ENCODE measurements around the gene CENPE. TPM values are rescaled to one million over a fixed set of nuclear protein-coding genes. Genes with fewer than 3 reads are reported as not detected.

The CENPE gene
- total RNA-seq, 1 experiment from 2014 or later = 80.3 TPM

DNA sequence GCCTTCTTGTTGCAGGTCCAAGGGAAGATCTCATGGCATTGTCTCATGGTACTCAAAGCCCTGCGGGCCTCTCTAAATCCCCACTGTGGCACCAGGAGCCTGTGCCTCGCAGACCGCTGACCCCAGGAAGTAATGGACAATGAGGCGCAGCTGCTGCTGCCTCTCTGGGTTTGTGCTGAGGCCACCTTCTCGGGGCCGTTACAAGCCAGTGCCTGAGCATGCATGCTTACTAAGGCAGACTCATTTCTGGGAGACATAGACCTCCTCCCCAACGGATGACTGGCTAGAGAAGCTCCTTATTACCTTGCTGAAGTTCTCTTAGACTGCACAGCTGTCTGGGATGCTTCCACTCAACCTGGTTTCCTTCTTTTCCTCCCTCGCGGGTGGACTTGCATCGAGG, 99.8 kb downstream of the CENPE start:
- Histone ChIP-seq H3K4me3 (ENCODE audit: low read depth, low read length, poor library complexity, severe bottlenecking) (no peak overlapping the region), H3K36me3 (ENCODE audit: insufficient read depth, low read length, poor library complexity, severe bottlenecking) (no peaks in the 10 kb centered on the region), H3K27ac (ENCODE audit: low read depth, low read length, poor library complexity, severe bottlenecking) (no peak overlapping the region), H3K27me3 (replicated peaks; ENCODE audit: insufficient read depth, low read depth, low read length, poor library complexity) (no peaks in the 10 kb centered on the region), H3K9me3 (ENCODE audit: low read depth, low read length, poor library complexity, severe bottlenecking) (no peaks in the 10 kb centered on the region), H3K4me1 (ENCODE audit: insufficient read depth, low read length, poor library complexity, severe bottlenecking) (peaks cover 6% of the 10 kb centered on the region)
- BruUV-seq (replicated peaks) = no TSS peak
- POLR2A ChIA-PET (ENCODE audit: low non-redundant PET) = no interaction called here
- no peak for TF ChIP-seq EZH2 (IDR thresholded peaks at IDR 0.05; ENCODE audit: borderline replicate concordance, low read depth, low read length, poor library complexity, severe bottlenecking)
- TF ChIP-seq, protein P1, sequence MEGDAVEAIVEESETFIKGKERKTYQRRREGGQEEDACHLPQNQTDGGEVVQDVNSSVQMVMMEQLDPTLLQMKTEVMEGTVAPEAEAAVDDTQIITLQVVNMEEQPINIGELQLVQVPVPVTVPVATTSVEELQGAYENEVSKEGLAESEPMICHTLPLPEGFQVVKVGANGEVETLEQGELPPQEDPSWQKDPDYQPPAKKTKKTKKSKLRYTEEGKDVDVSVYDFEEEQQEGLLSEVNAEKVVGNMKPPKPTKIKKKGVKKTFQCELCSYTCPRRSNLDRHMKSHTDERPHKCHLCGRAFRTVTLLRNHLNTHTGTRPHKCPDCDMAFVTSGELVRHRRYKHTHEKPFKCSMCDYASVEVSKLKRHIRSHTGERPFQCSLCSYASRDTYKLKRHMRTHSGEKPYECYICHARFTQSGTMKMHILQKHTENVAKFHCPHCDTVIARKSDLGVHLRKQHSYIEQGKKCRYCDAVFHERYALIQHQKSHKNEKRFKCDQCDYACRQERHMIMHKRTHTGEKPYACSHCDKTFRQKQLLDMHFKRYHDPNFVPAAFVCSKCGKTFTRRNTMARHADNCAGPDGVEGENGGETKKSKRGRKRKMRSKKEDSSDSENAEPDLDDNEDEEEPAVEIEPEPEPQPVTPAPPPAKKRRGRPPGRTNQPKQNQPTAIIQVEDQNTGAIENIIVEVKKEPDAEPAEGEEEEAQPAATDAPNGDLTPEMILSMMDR (conservative IDR thresholded peaks at IDR 0.05; ENCODE audit: low read depth, low read length) = no peak
- CTCF ChIA-PET = no interaction called here
- no peak for DNase-seq (ENCODE audit: low spot score)
- intact Hi-C loops (cut with micrococcal nuclease; ENCODE audit: unreplicated experiment) = no loop called here

DNA sequence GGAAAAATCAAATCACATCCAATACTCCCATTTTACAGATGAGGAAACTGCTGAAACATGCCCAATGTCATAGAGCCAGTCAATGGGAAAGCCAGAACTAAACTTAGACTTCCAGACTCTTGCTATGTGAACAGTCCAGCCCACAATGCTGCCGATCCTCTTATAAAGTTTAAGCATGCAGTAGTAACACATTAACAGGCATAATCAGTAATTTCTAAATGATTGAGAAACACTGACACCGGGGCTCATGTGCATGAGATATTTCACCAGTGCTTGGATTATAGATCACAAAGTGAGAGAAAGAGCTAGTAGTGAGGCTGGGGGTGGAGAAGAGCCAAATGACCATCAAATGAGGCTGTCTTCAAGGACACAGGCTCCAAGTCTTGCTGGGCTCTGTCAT, 101.0 kb downstream of the CENPE start:
- TF ChIP-seq, protein P1 (conservative IDR thresholded peaks at IDR 0.05; ENCODE audit: low read depth, low read length) = no peak
- no peak for TF ChIP-seq EZH2 (IDR thresholded peaks at IDR 0.05; ENCODE audit: borderline replicate concordance, low read depth, low read length, poor library complexity, severe bottlenecking)
- H3K4me3 ChIP-seq (ENCODE audit: low read depth, low read length, poor library complexity, severe bottlenecking) = no peak overlapping the region
- CTCF ChIA-PET = no interaction called here
- DNase-seq (ENCODE audit: low spot score) = no peak
- H3K4me1 ChIP-seq (ENCODE audit: insufficient read depth, low read length, poor library complexity, severe bottlenecking) = peaks cover 6% of the 10 kb centered on the region
- H3K9me3 ChIP-seq (ENCODE audit: low read depth, low read length, poor library complexity, severe bottlenecking) = no peaks in the 10 kb centered on the region
- no peaks in the 10 kb centered on the region for H3K27me3 ChIP-seq (replicated peaks; ENCODE audit: insufficient read depth, low read depth, low read length, poor library complexity)
- H3K27ac ChIP-seq (ENCODE audit: low read depth, low read length, poor library complexity, severe bottlenecking) = no peak overlapping the region
- POLR2A ChIA-PET (ENCODE audit: low non-redundant PET) = no interaction called here
- BruUV-seq (replicated peaks) = no TSS peak
- H3K36me3 ChIP-seq (ENCODE audit: insufficient read depth, low read length, poor library complexity, severe bottlenecking) = no peaks in the 10 kb centered on the region
- intact Hi-C loops (cut with micrococcal nuclease; ENCODE audit: unreplicated experiment) = no loop called here

DNA sequence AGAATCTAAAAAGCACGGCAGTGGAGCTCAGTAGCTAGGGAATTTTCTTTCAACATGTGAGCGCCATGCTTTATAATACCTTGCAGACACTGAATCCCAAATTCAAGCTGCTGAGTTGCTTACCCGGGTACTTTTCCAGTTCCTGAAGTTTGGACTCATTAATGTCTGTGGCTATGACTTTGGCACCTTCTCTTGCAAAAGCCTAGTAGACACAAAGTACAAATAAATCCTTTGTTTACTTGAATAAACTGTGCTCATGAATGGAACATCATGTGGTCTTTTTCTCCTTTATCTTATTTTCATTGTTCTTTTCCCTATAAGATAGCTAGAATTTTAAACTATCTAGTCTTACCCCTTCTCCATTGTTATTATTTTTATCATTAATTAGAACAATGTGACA, 103.1 kb downstream of the CENPE start:
- POLR2A ChIA-PET (ENCODE audit: low non-redundant PET) = interaction anchor here (0.7 kb wide), 1 partner anchor 25 kb away, joined by 4 read pairs; no protein-coding TSS in a partner anchor
- intact Hi-C loops (cut with micrococcal nuclease; ENCODE audit: unreplicated experiment) = no loop called here
- CTCF ChIA-PET = no interaction called here
- H3K27ac ChIP-seq (ENCODE audit: low read depth, low read length, poor library complexity, severe bottlenecking) = no peak overlapping the region
- no peak for DNase-seq (ENCODE audit: low spot score)
- H3K27me3 ChIP-seq (replicated peaks; ENCODE audit: insufficient read depth, low read depth, low read length, poor library complexity) = no peaks in the 10 kb centered on the region
- no TSS peak for BruUV-seq (replicated peaks)
- H3K9me3 ChIP-seq (ENCODE audit: low read depth, low read length, poor library complexity, severe bottlenecking) = no peaks in the 10 kb centered on the region
- H3K36me3 ChIP-seq (ENCODE audit: insufficient read depth, low read length, poor library complexity, severe bottlenecking) = no peaks in the 10 kb centered on the region
- TF ChIP-seq EZH2 (IDR thresholded peaks at IDR 0.05; ENCODE audit: borderline replicate concordance, low read depth, low read length, poor library complexity, severe bottlenecking) = no peak
- TF ChIP-seq, protein P1 (conservative IDR thresholded peaks at IDR 0.05; ENCODE audit: low read depth, low read length) = no peak
- peaks cover 6% of the 10 kb centered on the region for H3K4me1 ChIP-seq (ENCODE audit: insufficient read depth, low read length, poor library complexity, severe bottlenecking)
- no peak overlapping the region for H3K4me3 ChIP-seq (ENCODE audit: low read depth, low read length, poor library complexity, severe bottlenecking)

Data from A673 (cell line).